GM12878 (cell line): ENCODE results near the gene CNGB1. TPM values are rescaled to one million over a fixed set of nuclear protein-coding genes. Genes with fewer than 3 reads are reported as not detected.

Experiments used
- ATAC-seq: fragments of 200-7000 bp; cut with Tn5 transposase; 3 replicates; pipeline ENCODE4 v1.9.1; 2020; ENCODE audit warnings: mild to moderate bottlenecking, moderate library complexity
- BruUV-seq: library from RNA; stranded (reverse); fragments of 400-500 nt; replicated peaks from 2 replicates; lab custom pipeline; 2021; lab: Mats Ljungman, UMichigan
- CTCF ChIA-PET: fragments of 300-600 bp; sonication (Branson Sonifier 250); formaldehyde crosslinking; extraction: SDS; loops from one replicate; lab custom pipeline; 2021; ENCODE audit warnings: inconsistent platforms; lab: Yijun Ruan, JAX
- POLR2A ChIA-PET: fragments of 350-600 bp; formaldehyde crosslinking; extraction: SDS; loops from one replicate; lab custom pipeline; 2021; ENCODE audit warnings: inconsistent platforms; lab: Charles Lee
- RAD21 ChIA-PET: fragments of 300-600 bp; sonication (Branson Sonifier 250); formaldehyde crosslinking; loops from one replicate; lab custom pipeline; 2023; ENCODE audit warnings: antibody characterized with exemption; ENCODE audit not compliant: unreplicated experiment; lab: Charles Lee
- SMC1A ChIA-PET: fragments of 300-600 bp; sonication (Branson Sonifier 250); formaldehyde crosslinking; loops from one replicate; lab custom pipeline; 2023; ENCODE audit not compliant: unreplicated experiment, uncharacterized antibody; lab: Charles Lee
- DNase-seq: peaks from one replicate; pipeline ENCODE4 v3.0.0-alpha.2; 2011; ENCODE audit warnings: low read depth, low spot score
- FAIRE-seq: peaks from 3 replicates; lab custom pipeline; 2011; peaks lifted over from hg19 to GRCh38; lab: Jason Lieb, UNC
- H2AFZ ChIP-seq: 2 replicates; pipeline ENCODE4 v1.6.0; 2011; ENCODE audit warnings: low read depth, low read length, control low read depth; ENCODE audit not compliant: control insufficient read depth
- H3K27ac ChIP-seq: 2 replicates; pipeline ENCODE4 v1.5.1; 2011; ENCODE audit warnings: control low read depth; ENCODE audit not compliant: control insufficient read depth, insufficient read depth
- H3K27me3 ChIP-seq, 2 experiments: replicated peaks in 1 of 2; 2 replicates each; pipeline versions ENCODE4 v1.6.0 to v1.6.1; 2011; ENCODE audit warnings: low read length in 1 of 2; ENCODE audit not compliant: control insufficient read depth in 2 of 2, insufficient read depth in 2 of 2
- H3K36me3 ChIP-seq, 2 experiments: 2 replicates each; pipeline ENCODE4 v1.5.1; 2011; ENCODE audit warnings: low read length in 1 of 2; ENCODE audit not compliant: control insufficient read depth in 2 of 2, insufficient read depth in 2 of 2
- H3K4me1 ChIP-seq: 2 replicates; pipeline ENCODE4 v1.6.1; 2011; ENCODE audit warnings: mild to moderate bottlenecking, low read length, moderate library complexity, mixed read lengths; ENCODE audit not compliant: control insufficient read depth, insufficient read depth
- H3K4me2 ChIP-seq: 2 replicates; pipeline ENCODE4 v1.6.0; 2011; ENCODE audit warnings: control low read depth; ENCODE audit not compliant: control insufficient read depth, insufficient read depth
- H3K4me3 ChIP-seq: fragments of 200-600 bp; sonication (generic); 2 replicates; pipeline ENCODE4 v1.5.1; 2016
- H3K79me2 ChIP-seq: 2 replicates; pipeline ENCODE4 v1.6.0; 2011; ENCODE audit warnings: low read length; ENCODE audit not compliant: control insufficient read depth, insufficient read depth
- H3K9ac ChIP-seq: 2 replicates; pipeline ENCODE4 v1.8.0; 2011; ENCODE audit warnings: low read length, control low read depth, mixed read lengths; ENCODE audit not compliant: control insufficient read depth, insufficient read depth
- H3K9me3 ChIP-seq: replicated peaks from 3 replicates; pipeline ENCODE4 v1.5.1; 2011; ENCODE audit warnings: mild to moderate bottlenecking, low read length; ENCODE audit not compliant: control insufficient read depth, insufficient read depth
- H4K20me1 ChIP-seq: 2 replicates; pipeline ENCODE4 v1.6.0; 2011; ENCODE audit not compliant: control insufficient read depth, insufficient read depth
- CBFB ChIP-seq: IDR thresholded peaks from 2 replicates; pipeline ENCODE4 v1.6.1; 2016; ENCODE audit warnings: antibody characterized with exemption, low read depth
- CHD2 ChIP-seq: IDR thresholded peaks from 2 replicates; pipeline ENCODE4 v1.6.1; 2011; ENCODE audit warnings: low read depth, low read length, improper control_type of control experiment, borderline replicate concordance
- E2F4 ChIP-seq: IDR thresholded peaks from 2 replicates; pipeline ENCODE4 v1.6.1; 2012; ENCODE audit warnings: low read depth, low read length, improper control_type of control experiment
- EGR1 ChIP-seq, 2 experiments: IDR thresholded peaks; 1 replicate in 1 of 2; 2 replicates in 1 of 2; pipeline ENCODE4 v1.6.1; 2011 to 2012; ENCODE audit warnings: low read depth in 2 of 2, low read length in 2 of 2, borderline replicate concordance in 1 of 2, mild to moderate bottlenecking in 1 of 2, moderate library complexity in 1 of 2
- ETV6 ChIP-seq, 2 experiments: fragments of 450-650 bp in 1 of 2; IDR thresholded peaks in 1 of 2; conservative IDR thresholded peaks in 1 of 2; 2 replicates each; pipeline ENCODE4 v1.6.1; 2014; ENCODE audit warnings: antibody characterized with exemption in 1 of 2, borderline replicate concordance in 1 of 2, low read depth in 1 of 2, mild to moderate bottlenecking in 1 of 2, moderate library complexity in 1 of 2
- JUNB ChIP-seq: IDR thresholded peaks from 2 replicates; pipeline ENCODE4 v1.6.1; 2016; ENCODE audit warnings: antibody characterized with exemption, mild to moderate bottlenecking
- NRF1 ChIP-seq: conservative IDR thresholded peaks from 2 replicates; pipeline ENCODE4 v1.6.1; 2011; ENCODE audit warnings: mild to moderate bottlenecking, low read depth, low read length, improper control_type of control experiment
- PAX8 ChIP-seq: fragments of 450-650 bp; IDR thresholded peaks from 2 replicates; pipeline ENCODE4 v1.6.1; 2017; ENCODE audit warnings: mild to moderate bottlenecking, moderate library complexity
- POLR2AphosphoS2 ChIP-seq: IDR thresholded peaks from 2 replicates; pipeline ENCODE4 v1.6.1; 2011; ENCODE audit warnings: low read depth, mild to moderate bottlenecking, low read length, improper control_type of control experiment, moderate library complexity
- RAD21 ChIP-seq: IDR thresholded peaks from 2 replicates; pipeline ENCODE4 v1.6.1; 2011; ENCODE audit warnings: mild to moderate bottlenecking, low read depth, low read length, moderate library complexity; ENCODE audit not compliant: insufficient read depth
- RBBP5 ChIP-seq: fragments of 200-600 bp; sonication (generic); conservative IDR thresholded peaks from 2 replicates; pipeline ENCODE4 v1.6.1; 2016
- SMAD1 ChIP-seq: fragments of 450-650 bp; IDR thresholded peaks from 2 replicates; pipeline ENCODE4 v1.6.1; 2018; ENCODE audit warnings: mild to moderate bottlenecking, low read depth; ENCODE audit not compliant: partially characterized antibody
- TARDBP ChIP-seq: IDR thresholded peaks from 2 replicates; pipeline ENCODE4 v1.6.1; 2016; ENCODE audit warnings: borderline replicate concordance
- WGBS: methylation state at CpG from one replicate; pipeline ENCODE4 v1.1.6; 2016; ENCODE audit warnings: low lambda C conversion rate; ENCODE audit not compliant: insufficient replicate concordance, insufficient coverage; ENCODE audit errors: missing lambda C conversion rate; 5-methylcytosine and 5-hydroxymethylcytosine counted together
- in situ Hi-C: fragments of 300-500 bp; cut with MboI; formaldehyde crosslinking; loops from 9 replicates; pipeline ENCODE4 v1.14.3; 2018; ENCODE audit warnings: mixed read lengths
- intact Hi-C: fragments of 100-400 bp; cut with micrococcal nuclease; formaldehyde crosslinking; loops from one replicate; pipeline ENCODE4 v1.14.2; 2022; ENCODE audit not compliant: unreplicated experiment
- polyA plus RNA-seq, 11 experiments: library from polyadenylated mRNA; depleted of rRNA in 4 of 11; unstranded in 6 of 11; stranded (reverse) in 5 of 11; fragments of >200 nt; fragmentation: Nextera tagmentation in 4 of 11; fragmentation: Illumina TruSeq in 1 of 11; extraction: Ambion mirVana in 4 of 11; extraction: Trizol in 1 of 11; gene quantifications; 1 replicate in 1 of 11; 2 replicates in 10 of 11; pipeline versions ENCODE4 v1.2.1 to v1.2.3, GENCODE V29; 2011 to 2016; ENCODE audit warnings: inconsistent platforms in 2 of 11, missing spikeins in 2 of 11, low read depth in 1 of 11
- total RNA-seq, 4 experiments: library from RNA; depleted of rRNA in 3 of 4; stranded (reverse); fragments of >200 nt in 3 of 4; fragmentation: Illumina TruSeq in 1 of 4; extraction: Trizol in 1 of 4; gene quantifications; 2 replicates each; pipeline versions ENCODE4 v1.2.1 to v1.2.3, GENCODE V29; 2013 to 2021

Gene CNGB1
- total and polyA plus RNA-seq, 10 of the 15 experiments (the other 5 are each of a cell fraction or from before 2014, with no cell fraction given), result 0.03 TPM; not detected in 9

- FAIRE-seq, result no peak
- 60% methylated on average over 1 of the region's 1 CpG for WGBS
- CTCF ChIA-PET, result no interaction called here
- Histone ChIP-seq H3K79me2 (no peaks in the 10 kb centered on the region), H3K9ac (no peak overlapping the region), H3K4me1 (no peaks in the 10 kb centered on the region), H3K4me2 (no peak overlapping the region), H3K4me3 (no peak overlapping the region), H4K20me1 (no peaks in the 10 kb centered on the region), H3K27ac (no peak overlapping the region), H3K27me3 (no peaks in the 10 kb centered on the region), H2AFZ (no peak overlapping the region), H3K9me3 (no peaks in the 10 kb centered on the region), H3K36me3 (no peaks in the 10 kb centered on the region)
- intact Hi-C loops (no loop called here), in situ Hi-C loops (no loop called here)
- SMC1A ChIA-PET, result no interaction called here
- no TSS peak for BruUV-seq
- RAD21 ChIA-PET, result no interaction called here
- POLR2A ChIA-PET, result interaction anchor here (1.3 kb wide), 1 partner anchor 90 kb away, joined by 3 read pairs; no protein-coding TSS in a partner anchor
- no peak for ATAC-seq
- no peak for DNase-seq
- TF ChIP-seq PAX8 (no peak), ETV6 (conservative IDR thresholded peaks at IDR 0.05 in 1 of 2, IDR thresholded peaks at IDR 0.05 in 1 of 2; ENCODE audit: borderline replicate concordance in 1 of 2, low read depth in 1 of 2) (no peak), POLR2AphosphoS2 (no peak), CBFB (no peak), EGR1 (IDR thresholded peaks at IDR 0.05; ENCODE audit: borderline replicate concordance in 1 of 2, low read depth in 2 of 2, low read length in 2 of 2) (no peak), TARDBP (no peak), RAD21 (no peak), SMAD1 (no peak), E2F4 (no peak), JUNB (no peak), NRF1 (no peak), RBBP5 (no peak), CHD2 (no peak)
Observed at GRCh38 chr16:57953857-57954256, 17.1 kb downstream of the CNGB1 start.
